SK-N-MC (cell line): ENCODE measurements around the gene SMYD2.

Source experiments
- EZH2 ChIP-seq: fragments of 200-600 bp; sonication (generic); IDR thresholded peaks from one replicate; pipeline ENCODE4 v1.6.1; 2017; ENCODE audit warnings: antibody characterized with exemption
- FOXP2 ChIP-seq: optimal IDR thresholded peaks from 2 replicates; pipeline ENCODE3; 2011; ENCODE audit warnings: mild to moderate bottlenecking, moderate library complexity; ENCODE audit not compliant: insufficient read depth; ENCODE audit errors: extremely low read length, control extremely low read depth
- POLR2AphosphoS5 ChIP-seq: IDR thresholded peaks from 2 replicates; pipeline ENCODE4 v1.6.1; 2012; ENCODE audit warnings: mild to moderate bottlenecking, low read depth, low read length, borderline replicate concordance

DNA sequence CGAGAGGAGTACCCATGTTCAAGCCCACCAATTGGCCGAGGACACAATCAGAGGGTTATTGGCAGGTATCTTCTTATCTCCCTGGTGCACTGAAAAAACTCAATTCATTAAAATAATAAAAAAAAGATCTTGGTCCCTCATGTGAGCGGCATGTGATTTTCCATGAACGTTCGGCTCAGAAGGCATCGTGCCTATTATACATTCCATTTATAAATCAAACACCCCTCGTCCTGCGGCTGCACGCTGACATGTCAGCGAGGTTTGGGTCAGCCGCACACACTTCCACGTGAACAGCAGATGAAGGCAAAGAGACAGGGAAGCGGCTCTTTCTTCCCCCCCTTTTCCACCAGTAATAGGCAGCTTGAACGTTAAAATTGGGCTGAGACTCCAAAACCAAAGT is 31.3 kb upstream of the SMYD2 start:
- no peak for TF ChIP-seq EZH2
- no peak for TF ChIP-seq POLR2AphosphoS5
- TF ChIP-seq FOXP2, result no peak
